GM20431 (cell line): ENCODE results near the gene ATP6V1B1.

Experiments used
- in situ Hi-C: fragments of 300-500 bp; cut with MseI, MboI; formaldehyde crosslinking; loops from one replicate; pipeline ENCODE4 v1.15.0; 2020; ENCODE audit warnings: low sequenced_read_pairs; ENCODE audit not compliant: unreplicated experiment

Gene ATP6V1B1

GRCh38 chr2:71000780-71001591, 65.3 kb downstream of the ATP6V1B1 start:
- in situ Hi-C loops = loop anchor here (25.0 kb wide), 1 partner anchor 511 kb away; no protein-coding TSS in a partner anchor

- in situ Hi-C loops = loop anchor here (25.0 kb wide), 1 partner anchor 511 kb away; no protein-coding TSS in a partner anchor
Measured at GRCh38 chr2:71001592-71001927, 65.9 kb downstream of the ATP6V1B1 start.

GRCh38 chr2:71001981-71002570, 66.4 kb downstream of the ATP6V1B1 start:
- in situ Hi-C loops = loop anchor here (25.0 kb wide), 1 partner anchor 510 kb away; no protein-coding TSS in a partner anchor

DNA sequence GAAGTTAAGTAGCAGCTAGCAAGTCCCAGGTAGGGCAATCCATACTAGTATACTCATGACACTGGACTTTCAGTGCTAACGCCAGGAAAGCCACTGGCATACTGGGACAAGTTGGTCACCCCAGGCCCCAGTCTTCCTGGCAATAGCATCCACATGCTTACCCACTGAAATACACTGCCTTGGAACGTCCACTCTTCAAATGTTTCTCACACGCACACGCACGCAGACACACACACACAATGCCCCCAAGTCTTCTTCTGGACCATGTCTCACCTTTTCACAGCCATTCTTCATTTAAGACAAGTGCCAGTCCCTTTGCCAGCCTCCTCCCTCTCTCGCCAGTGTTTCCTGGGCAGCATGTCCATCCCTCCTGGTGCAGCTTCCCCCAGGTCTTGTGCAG, 67.7 kb downstream of the ATP6V1B1 start:
- in situ Hi-C loops = loop anchor here (25.0 kb wide), 1 partner anchor 509 kb away; no protein-coding TSS in a partner anchor

GRCh38 chr2:71003966-71004755, 68.5 kb downstream of the ATP6V1B1 start:
- in situ Hi-C loops = loop anchor here (25.0 kb wide), 1 partner anchor 508 kb away; no protein-coding TSS in a partner anchor

DNA sequence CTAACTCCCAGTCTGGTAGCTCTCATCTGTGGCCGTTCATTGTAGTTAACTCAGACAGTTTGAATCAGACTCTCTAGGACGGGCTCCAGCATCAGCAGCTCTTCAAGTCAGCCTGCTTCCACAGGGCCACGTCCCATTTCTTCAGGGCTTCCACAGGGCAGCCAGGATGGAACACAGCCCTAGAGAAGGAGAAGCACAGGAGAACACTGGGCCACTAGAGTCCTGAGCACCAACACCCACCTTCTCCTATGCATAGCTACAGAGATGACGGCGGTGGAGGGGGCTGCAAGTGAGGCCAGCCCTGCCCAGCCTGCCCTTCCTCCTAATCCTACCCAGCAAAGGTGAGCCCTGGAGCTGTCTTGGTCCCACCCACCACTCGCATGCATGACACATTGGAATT, 69.2 kb downstream of the ATP6V1B1 start:
- in situ Hi-C loops = loop anchor here (25.0 kb wide), 1 partner anchor 507 kb away; no protein-coding TSS in a partner anchor

DNA sequence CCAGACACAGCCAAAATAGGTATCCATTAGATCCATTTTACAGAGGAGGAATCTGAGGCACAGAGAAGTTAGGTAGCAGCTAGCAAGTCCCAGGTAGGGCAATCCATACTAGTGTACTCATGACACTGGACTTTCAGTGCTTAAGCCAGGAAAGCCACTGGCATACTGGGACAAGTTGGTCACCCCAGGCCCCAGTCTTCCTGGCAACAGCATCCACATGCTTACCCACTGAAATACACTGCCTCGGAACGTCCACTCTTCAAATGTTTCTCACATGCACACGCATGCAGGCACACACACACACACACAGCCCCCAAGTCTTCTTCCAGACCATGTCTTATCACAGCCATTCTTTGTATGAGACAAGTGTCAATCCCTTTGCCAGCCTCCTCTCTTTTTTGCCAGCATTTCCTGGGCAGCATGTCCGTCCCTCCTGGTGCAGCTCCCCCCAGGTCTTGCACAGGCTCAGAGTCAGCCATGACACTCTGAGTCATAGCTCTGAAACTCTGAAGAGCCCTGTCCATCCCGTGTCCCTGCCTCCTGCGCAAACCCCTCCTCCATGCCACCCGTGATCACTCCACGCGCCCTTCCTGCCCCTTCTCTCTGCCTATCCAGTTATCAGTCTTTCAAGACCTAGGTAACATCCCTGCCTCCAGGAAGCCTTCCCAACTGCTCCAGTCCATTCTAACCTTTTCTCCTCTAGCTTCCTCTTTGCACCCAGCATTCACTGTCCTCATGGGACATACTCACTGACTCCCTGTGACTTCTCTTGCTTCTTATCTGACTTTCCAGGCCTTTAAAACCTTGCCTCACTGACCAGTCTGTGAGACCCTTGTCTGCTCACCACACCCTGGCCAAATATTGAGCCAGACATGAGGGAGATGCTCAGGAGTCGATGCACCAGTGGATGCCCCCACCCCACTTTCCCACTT, 69.8 kb downstream of the ATP6V1B1 start:
- in situ Hi-C loops = loop anchor here (25.0 kb wide), 1 partner anchor 507 kb away; no protein-coding TSS in a partner anchor

GRCh38 chr2:71006323-71006722, 70.6 kb downstream of the ATP6V1B1 start:
- in situ Hi-C loops = loop anchor here (25.0 kb wide), 1 partner anchor 506 kb away; no protein-coding TSS in a partner anchor

GRCh38 chr2:71006955-71007799, 71.5 kb downstream of the ATP6V1B1 start:
- in situ Hi-C loops = loop anchor here (25.0 kb wide), 1 partner anchor 505 kb away; no protein-coding TSS in a partner anchor

DNA sequence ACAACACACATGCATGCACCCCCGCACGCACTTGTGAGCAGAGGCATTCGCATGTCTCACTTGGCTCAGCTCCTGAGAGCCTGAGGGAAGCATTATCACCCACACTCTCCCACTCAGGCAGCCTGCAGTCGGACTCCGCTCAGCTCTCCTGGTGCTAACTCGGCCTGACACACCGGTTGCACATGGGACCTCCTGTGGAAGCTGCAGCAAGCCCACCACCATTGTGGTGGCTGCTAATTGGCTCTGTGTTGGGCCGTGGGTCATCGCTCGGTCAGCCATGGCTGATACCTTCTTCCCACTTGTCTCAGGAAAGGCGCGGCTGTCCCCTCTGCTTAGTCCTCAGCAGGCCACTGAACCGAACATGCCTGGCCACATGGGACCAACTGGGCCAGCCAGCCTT, 72.6 kb downstream of the ATP6V1B1 start:
- in situ Hi-C loops = loop anchor here (25.0 kb wide), 1 partner anchor 504 kb away; no protein-coding TSS in a partner anchor

- in situ Hi-C loops = loop anchor here (25.0 kb wide), 1 partner anchor 501 kb away; no protein-coding TSS in a partner anchor
Measured at GRCh38 chr2:71011786-71012185, 76.1 kb downstream of the ATP6V1B1 start.
